Gastrocnemius medialis (tissue), 4 donors: ENCODE data around the gene PLP2.

Source experiments
- CTCF ChIP-seq, 5 experiments: fragments of 450-650 bp in 3 of 5; fragments of 200-600 bp in 2 of 5; sonication (generic) in 2 of 5; IDR thresholded peaks in 4 of 5; conservative IDR thresholded peaks in 1 of 5; 1 replicate in 4 of 5; 2 replicates in 1 of 5; pipeline ENCODE4 v1.5.1; 2016 to 2019; ENCODE audit warnings: antibody characterized with exemption in 5 of 5, mild to moderate bottlenecking in 3 of 5, moderate library complexity in 3 of 5
- POLR2A ChIP-seq, 2 donors: fragments of 450-650 bp; IDR thresholded peaks; one replicate each; pipeline ENCODE4 v1.6.1; 2017; ENCODE audit warnings: antibody characterized with exemption in 2 of 2, mild to moderate bottlenecking in 2 of 2, moderate library complexity in 2 of 2

DNA sequence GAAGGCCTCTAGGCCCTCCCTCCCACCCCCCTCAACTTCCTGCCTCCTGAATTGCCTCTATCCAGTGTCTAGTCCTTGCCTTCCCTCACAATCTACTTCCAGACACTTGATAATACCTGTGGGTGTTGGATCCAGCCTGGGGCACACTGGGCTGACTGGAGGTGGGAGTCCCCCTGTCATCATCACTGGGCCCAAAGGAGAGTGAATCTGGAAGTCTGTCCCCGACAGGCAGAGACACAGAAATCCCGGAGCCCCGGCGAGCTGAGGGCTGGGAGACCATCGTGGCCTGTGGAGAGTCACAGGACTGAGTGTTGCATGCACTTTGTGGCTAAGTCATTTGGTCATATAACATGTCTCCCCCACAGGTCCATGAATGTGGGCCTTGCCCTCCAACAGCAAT lies 36.7 kb downstream of the PLP2 start:
- TF ChIP-seq CTCF (IDR thresholded peaks at IDR 0.05 in 4 of 5, conservative IDR thresholded peaks at IDR 0.05 in 1 of 5), result no peak
- TF ChIP-seq POLR2A (IDR thresholded peaks at IDR 0.05), result no peak
